Esophagus muscularis mucosa (tissue), 2 donors: ENCODE data around the gene NOD2.

Experiments used
- EP300 ChIP-seq: sonication (generic); formaldehyde crosslinking; IDR thresholded peaks from one replicate; pipeline ENCODE4 v1.6.1; 2017; ENCODE audit warnings: antibody characterized with exemption
- POLR2A ChIP-seq: fragments of 450-650 bp; IDR thresholded peaks from one replicate; pipeline ENCODE4 v1.6.1; 2017; ENCODE audit warnings: antibody characterized with exemption, moderate library complexity, mild to moderate bottlenecking, low read depth

GRCh38 chr16:50696126-50696525 lies 2.7 kb downstream of the NOD2 start:
- TF ChIP-seq EP300: no peak
- no peak for TF ChIP-seq POLR2A
